Calu3 (cell line): ENCODE results near the gene BDKRB2. TPM values are rescaled to one million over a fixed set of nuclear protein-coding genes. Genes with fewer than 3 reads are reported as not detected.

ENCODE experiments used
- BruUV-seq: library from RNA; stranded (reverse); fragments of 400-500 nt; replicated peaks from 2 replicates; lab custom pipeline; 2021; lab: Mats Ljungman, UMichigan
- CTCF ChIA-PET: fragments of 300-600 bp; sonication (Branson Sonifier 250); formaldehyde crosslinking; loops from one replicate; lab custom pipeline; 2022; ENCODE audit warnings: antibody characterized with exemption; lab: Charles Lee
- DNase-seq: peaks from one replicate; pipeline ENCODE4 v3.0.0; 2022
- H3K27ac Mint-ChIP-seq: one replicate; pipeline ENCODE4 v1.8.0; 2022; ENCODE audit warnings: mixed read lengths; ENCODE audit not compliant: unreplicated experiment
- H3K27me3 Mint-ChIP-seq: one replicate; pipeline ENCODE4 v1.8.0; 2022; ENCODE audit warnings: mixed read lengths; ENCODE audit not compliant: unreplicated experiment
- H3K36me3 Mint-ChIP-seq: one replicate; pipeline ENCODE4 v1.8.0; 2022; ENCODE audit warnings: mild to moderate bottlenecking, moderate library complexity, mixed read lengths; ENCODE audit not compliant: insufficient read depth, unreplicated experiment
- H3K4me1 Mint-ChIP-seq: one replicate; pipeline ENCODE4 v1.8.0; 2022; ENCODE audit warnings: mild to moderate bottlenecking, low read depth, mixed read lengths; ENCODE audit not compliant: unreplicated experiment
- H3K4me3 Mint-ChIP-seq: one replicate; pipeline ENCODE4 v1.8.0; 2022; ENCODE audit warnings: mild to moderate bottlenecking, low read depth, moderate library complexity, mixed read lengths; ENCODE audit not compliant: unreplicated experiment
- H3K9me3 Mint-ChIP-seq: one replicate; pipeline ENCODE4 v1.8.0; 2022; ENCODE audit warnings: low read depth, mixed read lengths; ENCODE audit not compliant: unreplicated experiment
- intact Hi-C: fragments of 100-400 bp; cut with micrococcal nuclease; formaldehyde crosslinking; loops from one replicate; pipeline ENCODE4 v1.10.0; 2022; ENCODE audit not compliant: unreplicated experiment
- total RNA-seq: library from RNA; stranded (reverse); gene quantifications from 2 replicates; pipeline ENCODE4 v1.2.3, GENCODE V29; 2022
- TF ChIP-seq, protein P1 (sequence below): fragments of 200-600 bp; IDR thresholded peaks from one replicate; pipeline ENCODE4 v1.8.0; 2022; ENCODE audit warnings: antibody characterized with exemption; ENCODE audit not compliant: unreplicated experiment

The BDKRB2 gene
- total RNA-seq, 1 experiment from 2014 or later = 0.28 TPM

DNA sequence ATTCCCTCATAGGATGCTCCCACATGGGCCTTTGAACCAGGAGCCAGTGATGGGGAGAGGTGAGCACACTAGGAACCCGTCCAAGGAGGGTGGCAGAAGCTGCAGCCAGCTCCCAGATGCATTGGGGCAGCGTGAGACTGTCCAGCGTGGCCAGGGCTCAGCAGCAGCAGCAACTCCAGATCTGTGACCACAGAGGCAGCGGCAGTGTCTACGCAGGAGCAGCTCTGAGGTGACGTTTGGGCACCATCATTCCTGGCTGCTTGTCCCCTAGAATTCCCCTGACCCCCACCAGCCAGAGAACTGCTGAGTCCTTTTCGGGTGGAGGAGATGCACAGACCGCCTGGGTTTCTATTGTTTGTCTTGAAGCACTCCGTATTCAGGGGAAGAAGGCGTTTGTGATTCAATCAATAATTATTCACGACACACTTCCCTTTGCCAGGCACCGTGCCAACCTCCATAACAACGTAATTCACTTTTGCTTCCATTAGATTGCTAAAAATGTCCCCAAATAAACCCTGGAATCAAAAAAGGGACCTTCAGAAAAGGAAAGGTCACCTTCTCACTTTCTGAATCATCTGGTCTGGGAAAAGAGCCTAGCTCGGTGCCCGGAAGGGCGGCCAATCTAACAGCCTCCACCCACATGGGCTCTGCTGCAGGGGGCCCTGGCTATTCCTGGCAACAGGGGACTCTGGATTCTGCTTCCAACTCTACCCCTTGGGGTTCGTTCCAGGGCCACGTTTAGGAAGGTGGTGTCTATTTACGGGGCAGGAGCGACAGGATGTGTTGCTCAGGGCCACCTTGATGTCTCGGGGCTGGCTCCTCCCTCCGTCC is 11.4 kb upstream of the BDKRB2 start:
- H3K9me3 Mint-ChIP-seq = no peaks in the 10 kb centered on the region
- BruUV-seq = no TSS peak
- H3K4me3 Mint-ChIP-seq = no peak overlapping the region
- H3K36me3 Mint-ChIP-seq = no peaks in the 10 kb centered on the region
- no peak overlapping the region for H3K27ac Mint-ChIP-seq
- CTCF ChIA-PET = no interaction called here
- no peak for DNase-seq
- TF ChIP-seq, protein P1, sequence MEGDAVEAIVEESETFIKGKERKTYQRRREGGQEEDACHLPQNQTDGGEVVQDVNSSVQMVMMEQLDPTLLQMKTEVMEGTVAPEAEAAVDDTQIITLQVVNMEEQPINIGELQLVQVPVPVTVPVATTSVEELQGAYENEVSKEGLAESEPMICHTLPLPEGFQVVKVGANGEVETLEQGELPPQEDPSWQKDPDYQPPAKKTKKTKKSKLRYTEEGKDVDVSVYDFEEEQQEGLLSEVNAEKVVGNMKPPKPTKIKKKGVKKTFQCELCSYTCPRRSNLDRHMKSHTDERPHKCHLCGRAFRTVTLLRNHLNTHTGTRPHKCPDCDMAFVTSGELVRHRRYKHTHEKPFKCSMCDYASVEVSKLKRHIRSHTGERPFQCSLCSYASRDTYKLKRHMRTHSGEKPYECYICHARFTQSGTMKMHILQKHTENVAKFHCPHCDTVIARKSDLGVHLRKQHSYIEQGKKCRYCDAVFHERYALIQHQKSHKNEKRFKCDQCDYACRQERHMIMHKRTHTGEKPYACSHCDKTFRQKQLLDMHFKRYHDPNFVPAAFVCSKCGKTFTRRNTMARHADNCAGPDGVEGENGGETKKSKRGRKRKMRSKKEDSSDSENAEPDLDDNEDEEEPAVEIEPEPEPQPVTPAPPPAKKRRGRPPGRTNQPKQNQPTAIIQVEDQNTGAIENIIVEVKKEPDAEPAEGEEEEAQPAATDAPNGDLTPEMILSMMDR = no peak
- H3K27me3 Mint-ChIP-seq = peaks cover 16% of the 10 kb centered on the region
- intact Hi-C loops = no loop called here
- H3K4me1 Mint-ChIP-seq = peaks cover 24% of the 10 kb centered on the region

DNA sequence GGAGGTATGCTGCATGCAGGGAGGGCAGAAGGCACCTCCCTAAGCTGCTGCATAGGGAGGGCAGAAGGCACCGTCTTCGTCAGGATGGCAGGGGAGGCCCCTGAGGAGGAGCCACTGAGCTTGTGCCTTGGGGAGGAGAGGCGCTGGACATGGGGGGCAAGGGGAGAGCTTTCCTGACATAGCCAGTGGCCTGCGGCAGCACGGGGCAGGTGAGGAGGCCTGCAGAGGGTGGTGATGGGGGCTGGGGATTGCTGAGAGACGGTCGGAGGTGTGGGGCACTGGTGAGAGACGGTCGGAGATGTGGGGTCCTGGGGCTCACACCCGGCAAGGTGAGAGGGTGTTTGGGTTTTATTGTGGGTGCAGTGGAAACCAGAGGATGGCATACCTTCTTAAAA is 10.4 kb upstream of the BDKRB2 start:
- CTCF ChIA-PET = interaction anchor here (0.6 kb wide), 1 partner anchor 10 kb away, joined by 5 read pairs; no protein-coding TSS in a partner anchor
- Mint-ChIP-seq H3K9me3 (no peaks in the 10 kb centered on the region), H3K4me3 (no peak overlapping the region), H3K27me3 (peaks cover 14% of the 10 kb centered on the region), H3K36me3 (no peaks in the 10 kb centered on the region), H3K27ac (no peak overlapping the region), H3K4me1 (peaks cover 32% of the 10 kb centered on the region)
- no TSS peak for BruUV-seq
- intact Hi-C loops = no loop called here
- TF ChIP-seq, protein P1 = no peak
- no peak for DNase-seq

DNA sequence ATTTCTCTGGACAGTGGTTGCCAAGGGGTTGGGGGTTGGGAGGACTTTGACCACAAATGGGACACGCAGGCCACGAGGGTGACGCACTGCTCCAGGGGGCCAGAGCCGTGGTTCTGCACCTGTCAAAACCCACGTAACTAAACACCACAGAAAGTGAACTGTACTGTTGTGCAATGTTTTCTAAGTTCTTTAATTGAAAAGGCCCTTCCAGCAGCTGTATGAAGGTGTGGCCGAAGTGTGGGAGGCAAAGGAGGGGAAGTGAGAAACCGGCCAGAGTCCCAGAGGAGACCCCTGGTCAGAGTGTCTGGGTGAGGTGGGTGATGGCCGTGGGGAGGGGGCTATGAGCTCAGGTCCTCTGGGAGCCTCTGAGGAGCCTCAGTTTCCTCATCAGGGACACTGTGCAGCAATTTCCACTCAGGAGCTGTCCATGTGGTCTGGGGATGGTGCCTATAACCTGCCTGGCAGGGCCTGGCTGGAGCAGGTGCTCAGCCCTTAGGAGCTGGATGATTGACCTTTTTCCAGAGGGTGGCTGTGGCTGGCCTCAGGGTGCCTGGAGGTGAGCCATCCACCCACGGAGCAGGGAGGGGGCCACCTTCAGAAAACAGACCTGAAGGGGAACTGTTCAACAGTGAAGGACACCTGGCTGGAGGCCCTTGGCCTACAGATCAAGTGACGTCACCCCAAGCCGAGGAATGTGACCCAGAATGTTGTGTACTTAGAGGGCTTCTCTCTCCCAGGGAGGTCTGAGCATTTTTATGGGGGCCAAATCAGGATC is 9.8 kb upstream of the BDKRB2 start:
- no TSS peak for BruUV-seq
- H3K9me3 Mint-ChIP-seq = no peaks in the 10 kb centered on the region
- H3K27ac Mint-ChIP-seq = no peak overlapping the region
- peaks cover 32% of the 10 kb centered on the region for H3K4me1 Mint-ChIP-seq
- TF ChIP-seq, protein P1 = no peak
- no peak overlapping the region for H3K4me3 Mint-ChIP-seq
- CTCF ChIA-PET = interaction anchor here (0.6 kb wide), 1 partner anchor 11 kb away, joined by 5 read pairs; no protein-coding TSS in a partner anchor
- DNase-seq = no peak
- intact Hi-C loops = no loop called here
- no peaks in the 10 kb centered on the region for H3K36me3 Mint-ChIP-seq
- peaks cover 14% of the 10 kb centered on the region for H3K27me3 Mint-ChIP-seq

DNA sequence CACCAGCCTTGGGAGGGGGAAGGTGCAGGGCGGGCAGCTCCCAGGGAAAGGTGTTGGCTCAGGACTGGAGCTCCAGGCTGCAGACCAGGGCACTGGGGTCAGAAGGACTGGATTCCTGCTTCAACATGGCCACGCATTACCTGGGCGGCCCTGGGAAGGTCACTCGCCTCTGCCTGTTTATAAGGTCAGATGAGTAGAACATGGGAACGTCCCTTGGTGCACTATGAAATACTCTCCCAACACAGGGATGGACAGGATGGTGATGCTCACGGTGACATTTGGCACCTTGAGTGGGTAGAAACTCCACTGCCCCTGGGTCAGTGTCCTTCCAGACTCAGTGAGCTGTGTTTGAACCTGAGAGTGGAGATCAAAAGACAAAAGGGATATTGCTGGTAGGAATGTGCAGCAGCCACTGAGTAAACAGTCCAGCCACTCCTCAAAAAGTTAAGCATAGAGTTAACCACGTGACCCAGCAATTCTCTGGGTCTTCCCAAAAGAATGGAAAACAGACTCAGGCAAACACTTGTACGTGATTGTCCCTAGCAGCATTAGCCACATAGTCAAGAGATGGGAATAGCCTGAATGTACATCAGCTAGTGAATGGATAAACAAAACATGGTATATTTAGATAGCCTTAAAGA is 9.1 kb upstream of the BDKRB2 start:
- H3K4me1 Mint-ChIP-seq = peaks cover 32% of the 10 kb centered on the region
- TF ChIP-seq, protein P1 = no peak
- no peaks in the 10 kb centered on the region for H3K36me3 Mint-ChIP-seq
- BruUV-seq = no TSS peak
- CTCF ChIA-PET = no interaction called here
- DNase-seq = no peak
- no peaks in the 10 kb centered on the region for H3K9me3 Mint-ChIP-seq
- H3K4me3 Mint-ChIP-seq = no peak overlapping the region
- H3K27me3 Mint-ChIP-seq = peaks cover 14% of the 10 kb centered on the region
- intact Hi-C loops = no loop called here
- H3K27ac Mint-ChIP-seq = no peak overlapping the region
